Ureter (tissue), 1 donor: ENCODE data around the gene DHRS12. TPM values are rescaled to one million over a fixed set of nuclear protein-coding genes. Genes with fewer than 3 reads are reported as not detected.

Experiments used
- DNase-seq: peaks from one replicate; pipeline ENCODE4 v3.0.0-alpha.2; 2020; ENCODE audit warnings: low spot score
- total RNA-seq: library from RNA; stranded (reverse); gene quantifications from one replicate; pipeline ENCODE4 v1.2.4, GENCODE V29; 2023
- donor health status: DM: yes; HTN: yes; CAD: no.

DHRS12 gene, protein sequence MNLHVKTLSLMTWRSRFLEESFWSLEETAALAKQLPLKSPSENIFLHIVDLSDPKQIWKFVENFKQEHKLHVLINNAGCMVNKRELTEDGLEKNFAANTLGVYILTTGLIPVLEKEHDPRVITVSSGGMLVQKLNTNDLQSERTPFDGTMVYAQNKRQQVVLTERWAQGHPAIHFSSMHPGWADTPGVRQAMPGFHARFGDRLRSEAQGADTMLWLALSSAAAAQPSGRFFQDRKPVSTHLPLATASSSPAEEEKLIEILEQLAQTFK
- total RNA-seq: 23.3 TPM

DNA sequence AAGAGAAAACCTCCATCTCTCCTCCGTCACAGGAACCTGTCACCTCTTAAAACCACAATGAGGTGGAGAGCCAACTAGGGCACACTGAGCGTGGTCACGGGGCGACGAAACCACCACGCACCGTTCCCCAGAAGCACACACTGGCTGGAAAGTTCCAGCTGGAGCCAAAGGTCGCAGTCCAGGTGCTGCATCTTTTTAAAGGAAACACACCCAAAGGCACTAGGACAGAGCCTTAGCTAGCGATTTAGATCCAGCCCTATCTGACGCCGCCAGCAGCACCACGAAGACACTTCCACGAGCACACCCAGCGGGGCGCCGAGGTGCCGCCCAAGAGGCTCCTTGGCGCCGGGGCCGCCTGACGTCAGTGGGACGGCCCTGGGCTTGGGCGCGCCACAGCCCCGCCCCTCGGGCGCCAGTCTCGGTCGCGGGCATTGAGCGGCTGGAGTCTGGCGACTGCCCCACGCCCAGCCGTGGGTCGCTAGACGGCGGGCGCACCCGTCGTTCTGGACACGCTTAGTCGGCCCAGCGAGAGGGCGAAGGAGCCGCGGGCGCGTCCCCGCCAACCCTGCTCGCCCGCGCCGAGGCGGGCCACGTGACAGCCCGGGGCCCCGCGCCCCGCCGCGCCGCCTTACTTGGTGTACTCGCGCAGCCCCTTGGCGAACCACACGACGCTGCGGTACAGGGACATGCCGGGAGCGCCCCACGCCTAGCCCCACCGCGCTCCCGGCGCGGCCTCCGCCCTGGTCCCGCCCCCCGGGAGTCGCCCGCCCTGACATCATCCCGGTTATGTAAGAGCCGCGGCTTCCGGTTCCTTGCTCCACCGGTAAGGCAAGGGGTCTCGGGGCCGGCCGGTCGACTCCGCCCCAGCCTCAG lies at the start of gene DHRS12:
DHRS12 (minus strand) TSS at position 742 of the 873 bp plus-strand sequence. CDS start 4,504 bp downstream, outside the sequence.
- peak; percentile 94 for DNase-seq

DNA sequence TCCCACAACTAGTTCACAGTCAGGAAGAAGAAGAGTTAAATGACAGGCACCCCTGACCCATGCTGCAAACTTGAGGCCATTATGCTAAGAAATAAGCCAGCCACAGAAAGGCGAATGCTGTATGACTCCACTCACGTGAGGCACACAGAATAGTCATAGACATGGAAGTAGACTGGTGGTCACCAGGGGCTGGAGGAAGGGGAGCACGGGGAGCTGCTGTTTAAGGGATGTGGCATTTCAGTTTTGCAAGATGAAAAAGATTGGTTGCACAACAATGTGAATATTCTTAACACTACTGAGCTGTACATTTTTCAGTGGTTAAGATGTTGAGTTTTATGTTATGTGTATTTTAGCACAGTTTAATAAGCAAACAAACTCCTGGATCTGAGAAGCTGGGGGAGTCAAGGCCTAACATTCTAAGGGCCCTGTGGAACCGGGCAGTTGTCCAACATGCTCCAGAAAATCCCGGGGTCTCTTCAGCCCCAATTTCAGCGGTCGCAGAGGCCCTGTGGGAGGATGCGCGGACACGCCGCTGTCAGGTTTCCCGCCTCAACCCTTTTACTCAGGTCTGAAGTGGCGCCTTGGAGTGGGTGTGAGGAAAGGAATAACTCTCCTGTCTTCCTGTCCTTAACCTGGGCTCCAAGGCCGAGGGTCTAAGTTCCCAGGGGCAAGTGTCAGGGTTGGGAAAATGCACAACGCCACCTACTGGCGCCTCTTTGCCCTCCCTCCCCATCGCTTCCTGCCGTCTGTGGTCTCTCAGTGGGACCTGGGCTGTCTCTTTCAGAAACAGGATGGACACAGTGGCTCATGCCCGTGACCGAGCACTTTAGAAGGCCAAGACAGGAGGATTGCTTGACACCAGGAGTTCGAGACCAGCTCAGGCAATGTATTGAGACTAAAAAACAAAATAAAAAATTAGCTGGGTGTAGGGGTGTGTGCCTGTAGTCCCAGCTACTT lies 45.5 kb upstream of the DHRS12 start:
- no peak for DNase-seq

DNA sequence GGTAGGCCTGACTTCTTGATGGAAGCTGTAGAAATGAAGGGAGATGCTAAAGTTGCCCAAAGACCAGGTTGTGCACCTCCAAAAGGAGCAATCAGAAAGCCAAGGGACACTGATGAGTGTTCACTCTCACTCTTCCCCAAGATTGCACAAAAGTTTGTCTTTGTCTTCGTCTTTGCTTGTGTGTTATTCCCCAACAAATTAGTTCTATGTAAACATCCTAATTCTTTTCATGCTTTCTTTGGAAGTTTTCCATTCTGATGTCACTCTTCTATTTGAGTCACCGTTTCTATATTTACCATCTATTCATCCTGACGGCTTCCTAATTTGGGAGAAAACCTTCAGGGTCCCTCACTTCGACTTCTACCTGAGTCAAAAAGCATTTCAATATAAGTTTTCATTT lies 44.7 kb upstream of the DHRS12 start:
- no peak for DNase-seq

DNA sequence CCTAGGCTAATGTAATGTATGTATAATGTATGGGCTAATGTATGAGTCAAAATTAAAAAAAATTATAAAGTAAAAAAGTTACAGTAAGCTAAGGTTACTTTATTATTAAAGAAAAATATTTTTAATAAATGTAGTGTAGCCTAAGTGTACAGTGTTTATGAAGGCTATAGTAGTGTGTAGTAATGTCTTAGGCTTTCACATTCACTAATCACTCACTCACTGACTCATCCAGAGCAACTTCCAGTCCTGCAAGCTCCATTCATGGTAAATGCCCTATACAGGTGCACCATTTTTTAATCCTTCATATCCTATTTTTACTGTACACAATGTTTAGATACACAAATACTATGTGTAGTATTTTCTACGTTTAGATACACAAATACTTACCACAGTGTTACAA lies 42.8 kb upstream of the DHRS12 start:
- DNase-seq: no peak

DNA sequence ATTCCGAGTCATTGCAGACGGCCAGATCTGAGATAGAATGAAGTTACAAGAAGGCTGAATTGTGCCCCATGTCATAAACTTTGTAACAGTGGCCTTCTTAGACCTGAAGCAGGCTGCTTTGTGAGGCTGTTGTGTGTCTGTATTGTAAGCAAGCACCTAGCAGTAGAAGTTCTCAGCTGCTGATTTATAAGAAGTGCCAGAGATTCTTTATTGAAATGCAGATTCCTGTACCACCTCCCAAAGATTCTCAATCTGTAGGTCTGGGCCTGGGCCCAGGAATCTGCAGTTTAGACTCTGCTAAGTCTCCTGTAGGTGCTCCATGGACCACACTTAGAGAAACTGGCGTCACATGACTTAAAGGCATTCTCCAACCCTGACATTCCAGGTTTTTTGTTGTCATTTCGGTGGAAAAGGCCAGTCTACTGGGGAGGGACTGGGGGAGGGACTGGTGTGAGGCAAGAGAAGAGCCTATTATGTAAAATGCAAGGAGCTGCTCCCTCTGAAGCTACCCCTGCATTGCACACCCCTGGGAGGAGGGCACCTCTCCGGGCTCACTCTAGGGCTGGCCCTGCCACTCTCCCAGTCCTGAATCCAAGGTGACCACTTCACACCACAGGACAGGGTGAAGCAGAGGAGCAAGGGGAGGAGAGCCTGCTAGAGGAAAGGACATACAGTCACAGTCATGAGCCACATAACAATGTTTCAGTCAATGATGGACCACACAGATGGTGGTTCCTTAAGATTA lies 41.8 kb upstream of the DHRS12 start:
- no peak for DNase-seq

DNA sequence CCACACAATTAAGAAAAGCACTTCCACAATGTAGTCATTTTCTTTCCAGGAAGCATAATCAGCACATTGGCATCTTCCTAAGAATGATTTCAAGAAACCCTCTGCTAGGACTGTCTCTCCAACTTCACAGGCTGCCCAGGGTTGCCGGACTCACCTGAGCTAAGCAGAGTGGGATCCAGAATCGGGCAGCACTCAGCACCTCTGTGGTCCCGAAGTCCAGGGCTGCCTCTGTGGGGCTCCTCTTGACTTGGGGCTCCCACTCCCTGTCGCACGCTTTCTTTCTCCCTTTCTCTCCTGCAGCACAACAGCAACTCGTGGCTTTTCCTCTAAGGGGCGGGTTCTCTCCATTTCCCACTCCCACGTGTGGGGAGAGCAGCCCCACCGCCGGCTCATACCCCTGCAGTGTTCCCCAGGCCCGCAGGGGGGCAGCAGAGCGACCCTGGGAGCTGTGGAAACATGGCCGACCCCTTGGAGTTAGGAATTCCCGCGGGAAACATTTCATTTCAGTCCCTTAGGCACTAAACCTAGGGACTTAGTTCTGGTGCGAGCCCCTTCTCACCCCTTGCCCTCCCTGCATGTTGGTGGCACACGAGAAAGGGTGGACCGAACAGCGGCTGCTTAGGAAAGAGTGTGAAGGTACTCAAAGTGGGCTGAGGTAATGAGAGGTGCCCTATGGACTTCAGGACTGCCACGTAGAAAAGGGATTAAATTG lies 41.1 kb upstream of the DHRS12 start, which contains the start of gene TMEM272:
TMEM272 (minus strand) TSS at position 316 of the 712 bp plus-strand sequence. CDS start 6,647 bp downstream, outside the sequence.
- DNase-seq: no peak

DNA sequence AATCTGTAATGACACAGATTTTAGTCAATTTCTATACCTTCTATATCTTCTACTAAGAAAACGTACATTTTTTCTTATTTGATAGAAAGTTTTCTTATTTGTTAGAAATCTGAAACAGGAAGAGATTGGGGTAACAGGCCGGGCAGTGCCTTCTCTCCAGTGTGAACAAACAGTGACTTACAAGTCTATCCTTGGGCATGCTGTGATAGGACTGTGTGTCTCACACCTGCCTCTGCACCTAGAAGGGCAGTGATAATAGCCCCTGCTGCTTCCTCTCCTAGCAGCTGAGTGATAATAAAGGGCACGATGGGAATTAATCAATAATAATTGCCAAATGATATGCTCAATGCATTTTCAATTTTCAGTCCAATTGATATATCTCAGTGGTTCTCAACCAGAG lies 39.6 kb upstream of the DHRS12 start:
- DNase-seq: no peak

DNA sequence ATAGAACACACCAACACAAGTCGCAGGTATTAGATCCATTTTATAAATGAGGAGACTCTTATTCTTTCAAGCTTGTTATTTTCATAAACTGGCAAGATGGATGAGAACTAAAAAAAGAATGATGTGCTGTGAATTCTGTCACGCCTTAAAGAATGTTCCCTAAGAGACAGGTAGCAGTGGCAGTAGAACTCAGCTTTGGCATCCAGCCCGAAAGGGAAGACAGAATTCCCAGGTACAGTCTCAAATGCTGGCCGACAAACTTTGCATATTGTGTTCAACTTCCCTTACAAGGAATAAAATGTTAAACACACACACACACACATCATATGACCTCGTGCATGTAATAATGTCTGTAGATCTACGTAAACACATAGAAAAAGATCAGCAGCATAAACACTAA lies 37.8 kb upstream of the DHRS12 start:
- DNase-seq: no peak

DNA sequence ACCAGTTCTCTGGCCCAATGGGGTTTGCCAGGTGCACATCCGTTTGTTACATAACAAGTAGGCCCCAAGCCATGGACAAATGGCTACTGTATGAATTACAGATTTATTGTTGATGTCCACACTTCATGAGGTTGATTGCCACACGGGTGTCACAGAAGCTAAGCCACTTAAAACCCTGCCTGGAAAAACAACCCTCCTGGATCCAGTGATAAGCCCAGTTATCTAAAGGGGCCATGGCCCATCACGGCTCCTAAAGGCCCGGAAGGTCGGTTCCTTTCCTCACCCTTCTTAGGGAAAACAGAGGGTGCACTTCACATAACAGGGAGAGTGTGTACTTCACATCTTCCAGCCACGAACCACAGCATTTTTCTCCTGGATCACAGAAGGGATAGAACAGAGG lies 37.0 kb upstream of the DHRS12 start:
- no peak for DNase-seq

DNA sequence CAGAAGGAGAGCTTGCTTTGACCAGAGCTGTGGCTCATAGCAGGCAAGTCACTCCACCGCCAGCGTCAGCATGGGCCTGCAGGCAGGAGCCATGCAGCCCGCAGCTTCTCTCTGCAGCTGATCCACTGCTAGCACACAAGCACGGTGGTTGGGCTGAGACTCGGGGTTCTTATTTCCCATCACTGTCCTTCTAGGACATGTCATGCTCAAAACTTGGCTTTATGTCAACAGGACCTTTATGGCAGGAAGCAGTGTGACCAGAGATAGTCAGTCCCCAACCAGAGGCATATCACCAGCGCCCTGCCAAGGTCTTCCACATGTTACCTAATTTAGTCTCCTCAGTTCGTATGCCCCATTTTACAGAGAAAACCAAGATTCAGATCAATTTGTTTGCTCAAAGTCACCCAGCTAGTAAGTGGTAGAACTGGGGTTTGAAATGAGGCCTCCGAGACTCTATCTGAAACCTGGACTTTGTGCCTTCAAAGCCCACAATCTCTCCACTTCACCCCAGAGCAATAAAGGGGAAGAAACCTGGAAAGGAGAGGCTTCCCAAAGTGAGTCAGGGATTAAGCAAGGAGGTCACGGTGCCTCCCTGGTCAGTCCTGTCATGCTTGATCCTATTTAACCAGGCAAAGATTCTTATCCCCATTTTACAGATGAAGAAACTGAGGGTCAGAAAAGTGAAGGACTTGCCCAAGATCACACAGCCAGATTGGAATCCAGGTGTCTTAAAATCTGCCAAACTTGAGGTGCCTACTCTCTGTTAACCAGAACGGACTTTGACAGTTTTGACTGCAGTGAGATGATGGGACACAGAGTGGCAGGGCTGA lies 36.0 kb upstream of the DHRS12 start:
- no peak for DNase-seq

DNA sequence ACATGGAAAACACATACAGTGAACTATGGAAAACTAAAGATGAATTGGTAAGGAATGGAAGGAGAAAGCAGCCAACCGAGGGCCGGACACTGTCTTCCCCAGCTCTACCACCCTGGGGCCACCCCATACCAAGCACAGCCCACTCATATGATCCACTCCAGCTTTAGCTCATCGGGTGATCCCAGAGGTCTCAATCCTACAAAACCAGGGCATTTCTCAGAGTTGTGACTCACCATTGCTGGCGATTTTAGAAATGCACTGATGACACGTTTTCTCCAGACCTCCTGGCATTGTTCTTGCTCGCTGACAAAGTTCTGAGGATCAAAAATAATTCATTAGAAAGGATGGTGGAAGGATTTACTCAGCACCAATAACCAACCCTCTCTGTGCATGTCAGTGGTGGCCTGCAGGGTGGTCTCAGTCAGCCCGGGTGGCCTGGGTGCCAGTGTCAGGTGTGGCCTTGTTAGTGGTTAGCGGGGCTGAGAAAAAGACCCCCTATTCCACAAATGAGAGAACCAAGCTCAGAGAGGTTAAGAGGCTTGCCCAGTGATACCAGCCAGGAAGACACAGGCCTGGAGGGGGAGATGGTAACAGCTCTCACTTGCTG lies 34.4 kb upstream of the DHRS12 start:
- DNase-seq: no peak

DNA sequence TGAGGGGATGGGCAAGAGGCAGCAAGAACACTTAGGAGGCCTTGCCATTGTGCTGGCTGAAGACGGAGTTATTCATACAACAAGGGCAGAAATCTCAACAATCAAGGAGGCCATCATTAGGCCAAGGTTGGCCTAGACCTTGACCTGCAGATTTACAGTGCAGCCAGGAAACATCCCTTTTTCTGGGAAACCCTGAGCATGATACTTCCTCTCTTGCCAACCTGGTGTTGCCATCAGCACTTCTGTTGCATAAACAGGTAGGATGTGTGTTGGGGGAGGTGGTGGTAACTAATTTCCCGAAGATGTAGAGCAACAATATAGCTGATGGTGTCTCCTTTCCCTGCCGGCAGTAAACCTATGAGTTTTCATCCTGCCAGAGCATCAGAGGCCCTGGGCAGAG lies 33.1 kb upstream of the DHRS12 start:
- no peak for DNase-seq

DNA sequence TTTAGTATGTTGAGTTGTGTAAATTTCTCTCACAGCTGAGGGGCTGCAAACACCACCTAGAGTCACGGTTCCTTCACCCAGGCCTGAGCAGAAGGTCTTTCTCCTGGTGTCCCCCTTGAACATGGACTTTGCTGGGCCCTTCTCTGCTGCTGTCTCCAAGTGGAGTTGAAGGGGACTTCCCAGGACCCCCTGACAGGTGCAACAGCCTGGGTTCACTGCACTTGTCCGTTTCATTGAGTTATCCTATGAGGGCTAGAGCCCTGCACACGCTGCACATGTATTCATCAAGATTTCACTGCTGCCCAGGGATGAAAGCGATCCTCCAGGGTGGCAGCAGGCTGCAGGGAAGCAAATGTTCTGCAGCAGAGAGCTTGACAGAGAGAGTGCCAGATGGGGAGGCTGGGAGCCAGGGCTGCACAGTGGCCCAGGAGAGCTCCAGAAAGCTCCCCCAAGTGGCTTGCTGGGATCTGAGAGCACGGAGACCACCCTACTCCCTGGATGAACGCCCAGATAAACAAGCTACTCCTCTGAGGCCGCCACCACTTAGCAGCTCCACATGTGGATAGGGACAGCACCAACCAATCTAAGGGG lies 30.7 kb upstream of the DHRS12 start:
- DNase-seq: no peak

DNA sequence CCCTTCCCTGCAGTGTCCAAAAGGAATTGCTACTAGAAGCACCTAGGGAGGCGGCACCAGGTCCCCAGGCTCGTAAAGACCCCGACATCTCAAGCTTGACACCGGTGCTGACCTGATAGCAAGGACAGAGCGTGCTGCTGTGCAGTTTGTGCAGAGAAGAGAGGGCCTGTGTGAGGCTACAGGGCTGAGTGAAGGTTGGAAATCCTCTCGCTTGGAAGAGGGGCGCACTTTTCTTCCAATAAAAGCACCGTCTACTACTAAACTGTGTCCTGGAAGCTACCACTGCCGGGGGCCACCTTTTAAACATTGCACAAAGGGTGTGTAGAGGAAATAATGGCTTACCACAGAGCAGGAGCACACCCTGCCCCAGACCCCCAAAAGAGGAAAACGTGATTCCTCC lies 30.0 kb upstream of the DHRS12 start:
- no peak for DNase-seq

DNA sequence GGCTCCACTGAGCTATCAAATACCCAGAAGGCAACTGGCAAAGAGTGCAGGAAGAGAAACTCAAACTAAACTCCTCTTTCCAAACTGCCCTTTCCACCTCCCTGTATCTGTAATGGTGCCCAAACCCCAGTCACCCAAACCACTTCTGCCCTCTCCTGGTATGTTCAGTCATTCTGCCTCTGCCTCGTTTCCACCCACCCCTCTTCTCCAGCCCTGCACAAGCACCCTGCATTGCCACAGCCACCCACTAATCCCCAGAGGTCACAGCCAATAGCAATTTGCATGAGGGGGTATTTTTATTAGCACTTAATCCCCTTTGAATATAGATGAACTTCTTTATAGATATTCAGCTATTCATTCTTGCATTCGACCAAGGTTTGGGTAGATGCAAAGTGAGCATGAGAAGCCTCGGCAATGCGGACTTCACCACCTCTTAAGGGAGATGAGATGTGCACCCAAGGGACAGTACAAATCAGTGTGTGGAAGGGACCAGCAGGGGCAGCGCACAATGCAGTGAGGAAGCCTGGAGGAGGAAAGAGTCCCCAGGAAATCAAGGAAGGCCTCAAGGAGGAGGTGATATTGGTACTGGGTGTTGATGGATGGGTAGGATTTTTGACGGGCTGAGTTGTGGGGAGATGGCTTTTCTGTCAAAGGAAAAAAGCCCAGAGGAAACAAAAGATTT lies 28.6 kb upstream of the DHRS12 start:
- peak; percentile 48 for DNase-seq

DNA sequence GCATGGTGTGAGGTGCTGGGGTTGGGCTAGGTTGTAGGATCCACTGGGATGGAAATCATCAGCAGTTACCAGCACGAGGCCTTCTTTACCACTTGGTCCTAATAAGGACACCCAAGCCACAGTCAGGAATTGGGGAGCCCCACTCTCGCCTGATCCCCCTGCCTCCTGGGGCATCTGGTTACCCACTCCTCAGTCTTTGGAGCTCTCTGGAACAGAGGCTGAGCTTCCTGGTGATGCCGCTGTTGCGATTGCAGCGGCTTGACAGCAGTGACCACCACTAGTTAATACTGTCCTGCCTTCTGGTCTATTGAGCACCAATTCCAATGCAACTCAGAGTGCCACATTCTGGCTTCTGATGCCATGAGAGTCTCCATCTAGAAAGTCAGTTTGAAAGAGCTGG lies 27.6 kb upstream of the DHRS12 start:
- DNase-seq: no peak

DNA sequence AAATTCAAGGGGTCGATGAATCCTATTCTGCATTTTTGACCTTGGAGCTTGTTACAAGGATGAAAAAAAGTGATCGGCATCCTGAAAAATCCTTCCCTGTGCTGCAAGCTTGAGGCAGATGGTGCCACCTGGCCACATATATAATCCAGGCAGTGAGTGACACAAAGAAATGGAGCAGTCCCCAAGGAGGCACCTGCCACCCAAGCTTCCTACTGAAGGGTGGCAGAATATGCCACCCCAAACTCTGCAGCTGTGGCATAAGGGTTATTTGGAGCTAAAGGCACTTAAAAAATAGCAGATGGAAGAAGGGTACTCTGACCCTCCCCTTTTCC lies 25.6 kb upstream of the DHRS12 start:
- no peak for DNase-seq
